Measurements from ENCODE around the gene APP.

APP gene

GRCh38 chr21:25934771-25935224 is 235.8 kb downstream of the APP start:
- peak; percentile 96 for DNase-seq (ENCODE audit: low read depth)
- TF ChIP-seq CTCF (conservative IDR thresholded peaks at IDR 0.05; ENCODE audit: low read depth, low read length) = no peak
- no peak overlapping the region for H3K4me3 ChIP-seq (ENCODE audit: low read depth, low read length)

DNA sequence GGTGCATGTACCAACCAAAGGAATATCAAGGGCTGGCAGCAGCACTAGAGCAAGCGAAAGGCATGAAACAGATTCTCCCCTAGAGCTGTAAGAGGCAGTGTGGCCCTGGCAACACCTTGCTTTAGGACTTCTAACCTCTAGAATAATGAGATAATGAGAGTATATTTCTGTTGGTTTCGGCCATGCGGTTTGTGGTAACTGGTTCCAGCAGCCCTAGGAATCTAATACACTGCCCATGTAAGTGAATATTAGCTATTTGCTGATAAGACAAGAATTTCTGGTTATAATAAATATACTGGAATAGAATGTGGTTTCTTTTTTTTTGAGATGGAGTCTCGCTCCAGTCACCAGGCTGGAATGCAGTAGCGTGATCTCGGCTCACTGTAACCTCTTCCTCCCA is 236.4 kb downstream of the APP start:
- no peak overlapping the region for H3K4me3 ChIP-seq (ENCODE audit: low read depth, low read length)
- TF ChIP-seq CTCF (conservative IDR thresholded peaks at IDR 0.05; ENCODE audit: low read depth, low read length) = no peak
- DNase-seq (ENCODE audit: low read depth) = peak; percentile 90

GRCh38 chr21:25931765-25932164 is 238.8 kb downstream of the APP start:
- no peak for TF ChIP-seq CTCF (conservative IDR thresholded peaks at IDR 0.05; ENCODE audit: low read depth, low read length)
- H3K4me3 ChIP-seq (ENCODE audit: low read depth, low read length) = no peak overlapping the region
- DNase-seq (ENCODE audit: low read depth) = no peak

DNA sequence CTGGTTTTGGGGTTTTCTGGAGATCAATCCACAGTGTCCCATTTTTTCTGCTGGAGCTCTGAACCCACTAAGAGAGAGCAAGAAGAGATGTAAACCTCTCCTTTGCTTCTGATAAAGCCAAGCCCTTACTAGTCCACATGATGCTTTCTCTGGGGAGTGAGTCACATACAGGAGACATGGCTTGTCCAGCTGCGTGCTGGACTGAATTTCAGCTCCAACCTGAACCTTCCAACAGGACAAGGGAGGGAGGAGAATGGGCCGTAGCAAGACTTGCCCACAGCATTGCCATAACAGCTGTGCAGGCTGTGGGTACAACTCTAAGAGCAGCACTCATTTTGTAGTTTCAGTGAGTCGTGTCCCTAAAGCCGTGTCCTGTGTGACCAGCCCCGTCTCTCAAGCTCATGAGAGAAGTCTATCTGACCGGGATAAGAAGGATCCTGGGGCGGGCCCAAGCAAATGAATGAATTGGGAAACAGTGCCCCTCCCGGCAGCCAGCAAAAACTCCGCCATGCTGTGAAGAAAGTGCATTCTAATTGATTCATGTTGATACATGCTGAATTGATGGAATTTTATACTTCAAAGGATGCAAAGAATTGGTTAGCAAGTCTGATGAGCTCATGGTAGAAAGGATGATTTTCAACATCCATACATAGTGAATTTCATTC is 240.6 kb downstream of the APP start:
- peak; percentile 75 for DNase-seq (ENCODE audit: low read depth)
- TF ChIP-seq CTCF (conservative IDR thresholded peaks at IDR 0.05; ENCODE audit: low read depth, low read length) = peak; percentile 42
- no peak overlapping the region for H3K4me3 ChIP-seq (ENCODE audit: low read depth, low read length)

DNA sequence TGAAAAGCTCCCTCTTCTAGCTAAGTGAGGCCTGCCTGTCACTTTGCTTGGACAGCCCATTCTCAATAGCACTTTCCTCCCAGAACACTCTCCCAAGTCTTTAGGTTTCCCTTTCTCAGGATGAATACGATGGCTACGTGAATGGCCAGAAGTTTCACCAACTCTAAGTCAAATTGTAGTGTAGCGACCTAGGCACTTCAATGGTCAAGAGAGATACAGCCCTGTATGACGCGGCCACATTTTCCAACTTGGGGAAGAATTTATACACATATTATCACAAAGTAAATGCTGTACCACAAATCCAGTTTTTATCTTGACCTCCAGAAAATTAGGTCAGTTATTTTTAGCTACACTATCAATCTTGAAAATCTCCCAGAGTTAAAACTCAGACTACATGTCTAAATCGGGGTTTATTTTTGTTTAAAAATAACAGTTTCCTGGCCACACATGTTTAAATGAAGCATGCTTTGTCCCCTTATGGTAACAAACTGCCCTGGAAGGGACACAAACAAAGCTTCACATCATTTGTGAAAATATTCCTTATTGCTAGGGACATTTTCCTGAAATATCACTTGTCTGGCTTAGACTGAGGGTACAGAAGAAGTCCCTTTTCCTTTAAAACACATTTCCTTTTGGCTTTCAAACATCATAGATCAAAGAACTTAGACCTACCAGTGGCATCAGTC is 243.2 kb downstream of the APP start:
- no peak for TF ChIP-seq CTCF (conservative IDR thresholded peaks at IDR 0.05; ENCODE audit: low read depth, low read length)
- H3K4me3 ChIP-seq (ENCODE audit: low read depth, low read length) = no peak overlapping the region
- no peak for DNase-seq (ENCODE audit: low read depth)

GRCh38 chr21:25925936-25926335 is 244.6 kb downstream of the APP start:
- no peak for TF ChIP-seq CTCF (conservative IDR thresholded peaks at IDR 0.05; ENCODE audit: low read depth, low read length)
- DNase-seq (ENCODE audit: low read depth) = peak; percentile 58
- no peak overlapping the region for H3K4me3 ChIP-seq (ENCODE audit: low read depth, low read length)

Measured in choroid plexus epithelial cell (primary cell).